Measurements from ENCODE around the gene FAM222B. TPM values are rescaled to one million over a fixed set of nuclear protein-coding genes. Genes with fewer than 3 reads are reported as not detected.

FAM222B gene
- total and polyA plus RNA-seq, 9 of the 15 experiments (the other 6 are each of a cell fraction or from before 2014, with no cell fraction given): 4.0 to 34.6 (median 7.5) TPM

DNA sequence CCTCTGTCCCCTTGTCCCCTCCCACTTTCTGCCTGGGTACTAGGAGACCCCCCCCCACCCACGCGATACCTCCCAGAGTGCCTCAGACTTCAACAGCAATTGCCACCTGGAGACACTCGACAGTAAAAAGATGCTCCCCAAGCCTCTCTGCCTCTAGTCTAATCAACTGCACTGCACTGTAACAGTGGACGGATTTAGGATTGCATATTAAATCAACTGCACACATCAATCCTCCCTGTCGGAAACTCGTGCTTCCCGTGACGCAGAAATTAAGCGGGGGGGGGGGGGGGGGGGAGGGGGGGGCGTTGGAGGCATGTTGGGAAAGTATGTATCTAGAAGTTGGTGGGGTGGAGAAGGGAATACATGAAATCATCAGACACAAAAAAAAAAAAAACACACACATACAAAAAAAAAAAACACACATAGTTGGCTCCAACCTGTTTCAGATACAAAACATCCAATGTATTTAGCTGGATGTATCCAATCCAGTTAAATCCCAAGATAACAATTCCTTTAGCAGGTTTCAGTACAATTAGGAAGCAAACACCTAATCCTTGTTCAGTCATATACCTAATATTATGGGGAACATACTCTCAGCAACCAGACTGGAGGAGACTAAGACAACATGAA is 29.7 kb downstream of the FAM222B start (continued):
- TF ChIP-seq SRF (CRISPR knock-in tag; IDR thresholded peaks at IDR 0.05) (no peak), ZFP30 (CRISPR knock-in tag; IDR thresholded peaks at IDR 0.05; ENCODE audit: borderline replicate concordance) (no peak), L3MBTL2 (IDR thresholded peaks at IDR 0.05) (0 out of 2 replicates have a peak, but pooled peaks have one; percentile 44), RBM17 (IDR thresholded peaks at IDR 0.05; ENCODE audit: borderline replicate concordance, low read depth, low read length) (no peak), CBFA2T3 (IDR thresholded peaks at IDR 0.05) (no peak), ZNF696 (CRISPR knock-in tag; conservative IDR thresholded peaks at IDR 0.05) (no peak), NFIX (CRISPR knock-in tag; IDR thresholded peaks at IDR 0.05; ENCODE audit: low read depth) (no peak), ZC3H4 (CRISPR knock-in tag; IDR thresholded peaks at IDR 0.05; ENCODE audit: borderline replicate concordance) (no peak; the same call in 1 of the 2 replicates), ARID2 (IDR thresholded peaks at IDR 0.05) (no peak), ZNF699 (CRISPR knock-in tag; IDR thresholded peaks at IDR 0.05; ENCODE audit: insufficient replicate concordance) (no peak), FOXP4 (CRISPR knock-in tag; IDR thresholded peaks at IDR 0.05; ENCODE audit: borderline replicate concordance) (no peak), BHLHE40 (IDR thresholded peaks at IDR 0.05; ENCODE audit: low read length) (no peak), ELF2 (CRISPR knock-in tag; IDR thresholded peaks at IDR 0.05) (no peak), ZNF263 (CRISPR knock-in tag; IDR thresholded peaks at IDR 0.05; ENCODE audit: borderline replicate concordance) (no peak), ZNF583 (CRISPR knock-in tag; IDR thresholded peaks at IDR 0.05) (no peak), KDM2B (CRISPR knock-in tag; IDR thresholded peaks at IDR 0.05) (no peak; the same call in 1 of the 2 replicates), SP1 (CRISPR knock-in tag; IDR thresholded peaks at IDR 0.05) (no peak), HDAC1 (IDR thresholded peaks at IDR 0.05) (peak in 1 of 2 experiments; percentile 55; a peak in 2 of 4 replicates), NCOA1 (IDR thresholded peaks at IDR 0.05; ENCODE audit: low read depth) (no peak)
- TF ChIP-seq, protein P1, sequence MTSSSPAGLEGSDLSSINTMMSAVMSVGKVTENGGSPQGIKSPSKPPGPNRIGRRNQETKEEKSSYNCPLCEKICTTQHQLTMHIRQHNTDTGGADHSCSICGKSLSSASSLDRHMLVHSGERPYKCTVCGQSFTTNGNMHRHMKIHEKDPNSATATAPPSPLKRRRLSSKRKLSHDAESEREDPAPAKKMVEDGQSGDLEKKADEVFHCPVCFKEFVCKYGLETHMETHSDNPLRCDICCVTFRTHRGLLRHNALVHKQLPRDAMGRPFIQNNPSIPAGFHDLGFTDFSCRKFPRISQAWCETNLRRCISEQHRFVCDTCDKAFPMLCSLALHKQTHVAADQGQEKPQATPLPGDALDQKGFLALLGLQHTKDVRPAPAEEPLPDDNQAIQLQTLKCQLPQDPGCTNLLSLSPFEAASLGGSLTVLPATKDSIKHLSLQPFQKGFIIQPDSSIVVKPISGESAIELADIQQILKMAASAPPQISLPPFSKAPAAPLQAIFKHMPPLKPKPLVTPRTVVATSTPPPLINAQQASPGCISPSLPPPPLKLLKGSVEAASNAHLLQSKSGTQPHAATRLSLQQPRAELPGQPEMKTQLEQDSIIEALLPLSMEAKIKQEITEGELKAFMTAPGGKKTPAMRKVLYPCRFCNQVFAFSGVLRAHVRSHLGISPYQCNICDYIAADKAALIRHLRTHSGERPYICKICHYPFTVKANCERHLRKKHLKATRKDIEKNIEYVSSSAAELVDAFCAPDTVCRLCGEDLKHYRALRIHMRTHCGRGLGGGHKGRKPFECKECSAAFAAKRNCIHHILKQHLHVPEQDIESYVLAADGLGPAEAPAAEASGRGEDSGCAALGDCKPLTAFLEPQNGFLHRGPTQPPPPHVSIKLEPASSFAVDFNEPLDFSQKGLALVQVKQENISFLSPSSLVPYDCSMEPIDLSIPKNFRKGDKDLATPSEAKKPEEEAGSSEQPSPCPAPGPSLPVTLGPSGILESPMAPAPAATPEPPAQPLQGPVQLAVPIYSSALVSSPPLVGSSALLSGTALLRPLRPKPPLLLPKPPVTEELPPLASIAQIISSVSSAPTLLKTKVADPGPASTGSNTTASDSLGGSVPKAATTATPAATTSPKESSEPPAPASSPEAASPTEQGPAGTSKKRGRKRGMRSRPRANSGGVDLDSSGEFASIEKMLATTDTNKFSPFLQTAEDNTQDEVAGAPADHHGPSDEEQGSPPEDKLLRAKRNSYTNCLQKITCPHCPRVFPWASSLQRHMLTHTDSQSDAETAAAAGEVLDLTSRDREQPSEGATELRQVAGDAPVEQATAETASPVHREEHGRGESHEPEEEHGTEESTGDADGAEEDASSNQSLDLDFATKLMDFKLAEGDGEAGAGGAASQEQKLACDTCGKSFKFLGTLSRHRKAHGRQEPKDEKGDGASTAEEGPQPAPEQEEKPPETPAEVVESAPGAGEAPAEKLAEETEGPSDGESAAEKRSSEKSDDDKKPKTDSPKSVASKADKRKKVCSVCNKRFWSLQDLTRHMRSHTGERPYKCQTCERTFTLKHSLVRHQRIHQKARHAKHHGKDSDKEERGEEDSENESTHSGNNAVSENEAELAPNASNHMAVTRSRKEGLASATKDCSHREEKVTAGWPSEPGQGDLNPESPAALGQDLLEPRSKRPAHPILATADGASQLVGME (CRISPR knock-in tag; IDR thresholded peaks at IDR 0.05): 0 out of 2 replicates have a peak, but pooled peaks have one; percentile 50
- TF ChIP-seq, protein P2, sequence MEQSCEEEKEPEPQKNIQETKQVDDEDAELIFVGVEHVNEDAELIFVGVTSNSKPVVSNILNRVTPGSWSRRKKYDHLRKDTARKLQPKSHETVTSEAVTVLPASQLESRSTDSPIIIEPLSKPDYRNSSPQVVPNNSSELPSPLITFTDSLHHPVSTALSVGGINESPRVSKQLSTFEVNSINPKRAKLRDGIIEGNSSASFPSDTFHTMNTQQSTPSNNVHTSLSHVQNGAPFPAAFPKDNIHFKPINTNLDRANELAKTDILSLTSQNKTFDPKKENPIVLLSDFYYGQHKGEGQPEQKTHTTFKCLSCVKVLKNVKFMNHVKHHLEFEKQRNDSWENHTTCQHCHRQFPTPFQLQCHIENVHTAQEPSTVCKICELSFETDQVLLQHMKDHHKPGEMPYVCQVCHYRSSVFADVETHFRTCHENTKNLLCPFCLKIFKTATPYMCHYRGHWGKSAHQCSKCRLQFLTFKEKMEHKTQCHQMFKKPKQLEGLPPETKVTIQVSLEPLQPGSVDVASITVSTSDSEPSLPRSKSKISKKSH (CRISPR knock-in tag; IDR thresholded peaks at IDR 0.05): no peak

All from K562 (cell line).